Activated T-cell treated with anti-CD3 and anti-CD28 coated beads, Interleukin-2, amount 50 U/mL, for 72 hours (primary cell): ENCODE measurements around the gene ENPP7. TPM values are rescaled to one million over a fixed set of nuclear protein-coding genes. Genes with fewer than 3 reads are reported as not detected.

Experiments used
- ATAC-seq, 2 donors: fragments of 150-1000 bp; cut with Tn5 transposase; replicated peaks in 1 of 2; 2 replicates each; pipeline ENCODE4 v1.10.0; 2021; ENCODE audit warnings: moderate library complexity in 2 of 2, mild to moderate bottlenecking in 1 of 2
- DNase-seq, 2 donors: peaks; one replicate each; pipeline ENCODE4 v3.0.0; 2021 to 2022; ENCODE audit warnings: mixed read lengths in 1 of 2
- H3K27ac Mint-ChIP-seq: one replicate; pipeline ENCODE4 v1.8.0; 2022; ENCODE audit warnings: mild to moderate bottlenecking, moderate library complexity, mixed read lengths
- H3K27me3 Mint-ChIP-seq: one replicate; pipeline ENCODE4 v1.8.0; 2022; ENCODE audit warnings: low read depth, mixed read lengths
- H3K36me3 Mint-ChIP-seq, 2 donors: one replicate each; pipeline ENCODE4 v1.8.0; 2022; ENCODE audit warnings: mixed read lengths in 2 of 2, mild to moderate bottlenecking in 1 of 2; ENCODE audit not compliant: insufficient read depth in 2 of 2
- H3K4me1 Mint-ChIP-seq: one replicate; pipeline ENCODE4 v1.8.0; 2022; ENCODE audit warnings: low read depth, mixed read lengths
- H3K4me3 Mint-ChIP-seq, 2 donors: one replicate each; pipeline ENCODE4 v1.8.0; 2022; ENCODE audit warnings: mild to moderate bottlenecking in 2 of 2, mixed read lengths in 2 of 2, moderate library complexity in 2 of 2
- H3K9me3 Mint-ChIP-seq, 2 donors: one replicate each; pipeline ENCODE4 v1.8.0; 2022; ENCODE audit warnings: mixed read lengths in 2 of 2
- total RNA-seq, 2 donors: library from RNA; stranded (reverse); gene quantifications; one replicate each; pipeline ENCODE4 v1.2.3, GENCODE V29; 2022

ENPP7 gene, protein sequence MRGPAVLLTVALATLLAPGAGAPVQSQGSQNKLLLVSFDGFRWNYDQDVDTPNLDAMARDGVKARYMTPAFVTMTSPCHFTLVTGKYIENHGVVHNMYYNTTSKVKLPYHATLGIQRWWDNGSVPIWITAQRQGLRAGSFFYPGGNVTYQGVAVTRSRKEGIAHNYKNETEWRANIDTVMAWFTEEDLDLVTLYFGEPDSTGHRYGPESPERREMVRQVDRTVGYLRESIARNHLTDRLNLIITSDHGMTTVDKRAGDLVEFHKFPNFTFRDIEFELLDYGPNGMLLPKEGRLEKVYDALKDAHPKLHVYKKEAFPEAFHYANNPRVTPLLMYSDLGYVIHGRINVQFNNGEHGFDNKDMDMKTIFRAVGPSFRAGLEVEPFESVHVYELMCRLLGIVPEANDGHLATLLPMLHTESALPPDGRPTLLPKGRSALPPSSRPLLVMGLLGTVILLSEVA
- total RNA-seq: not detected

- H3K27ac Mint-ChIP-seq: no peak within 1 kb of the TSS
- H3K36me3 Mint-ChIP-seq: no peaks in the 10 kb centered on the region
- ATAC-seq (no peak), DNase-seq (no peak)
- H3K27me3 Mint-ChIP-seq: no peaks in the 10 kb centered on the region
- H3K4me1 Mint-ChIP-seq: peaks cover 14% of the 10 kb centered on the region
- H3K9me3 Mint-ChIP-seq: no peaks in the 10 kb centered on the region
- no peak within 1 kb of the TSS for H3K4me3 Mint-ChIP-seq
Measured at GRCh38 chr17:79730769-79731483, at the start of gene ENPP7. Gene ENPP7, plus strand, starts transcription at chr17:79730943. Its CDS starts 197 bp downstream, at chr17:79731140.

DNA sequence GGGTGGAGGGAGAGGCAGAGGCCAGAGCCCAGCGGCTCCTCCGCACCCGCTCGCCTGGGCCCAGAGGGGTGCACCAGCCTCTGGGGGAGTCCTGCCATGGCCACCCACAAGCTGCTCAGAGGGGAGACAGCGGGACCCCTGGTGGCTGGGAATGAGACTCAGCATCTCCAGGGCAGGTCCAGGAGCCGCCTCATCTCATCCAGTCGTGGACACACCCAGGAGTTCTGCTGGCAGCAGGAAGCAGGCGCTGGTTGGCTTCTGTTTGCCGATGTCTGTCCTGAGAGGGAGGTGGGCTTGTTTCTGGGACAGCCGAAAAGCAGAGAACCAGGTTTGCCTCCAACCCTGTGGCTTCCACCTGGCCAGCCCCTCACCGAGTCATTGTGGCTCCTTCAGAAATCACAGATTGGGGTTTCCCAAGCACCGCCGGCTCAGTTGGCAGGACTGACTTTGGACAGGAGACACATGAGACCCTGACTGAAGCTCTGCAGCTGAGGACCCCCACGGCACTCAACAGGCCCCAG, 49.6 kb upstream of the ENPP7 start:
- no peaks in the 10 kb centered on the region for H3K4me1 Mint-ChIP-seq
- H3K27me3 Mint-ChIP-seq: peaks cover 13% of the 10 kb centered on the region

DNA sequence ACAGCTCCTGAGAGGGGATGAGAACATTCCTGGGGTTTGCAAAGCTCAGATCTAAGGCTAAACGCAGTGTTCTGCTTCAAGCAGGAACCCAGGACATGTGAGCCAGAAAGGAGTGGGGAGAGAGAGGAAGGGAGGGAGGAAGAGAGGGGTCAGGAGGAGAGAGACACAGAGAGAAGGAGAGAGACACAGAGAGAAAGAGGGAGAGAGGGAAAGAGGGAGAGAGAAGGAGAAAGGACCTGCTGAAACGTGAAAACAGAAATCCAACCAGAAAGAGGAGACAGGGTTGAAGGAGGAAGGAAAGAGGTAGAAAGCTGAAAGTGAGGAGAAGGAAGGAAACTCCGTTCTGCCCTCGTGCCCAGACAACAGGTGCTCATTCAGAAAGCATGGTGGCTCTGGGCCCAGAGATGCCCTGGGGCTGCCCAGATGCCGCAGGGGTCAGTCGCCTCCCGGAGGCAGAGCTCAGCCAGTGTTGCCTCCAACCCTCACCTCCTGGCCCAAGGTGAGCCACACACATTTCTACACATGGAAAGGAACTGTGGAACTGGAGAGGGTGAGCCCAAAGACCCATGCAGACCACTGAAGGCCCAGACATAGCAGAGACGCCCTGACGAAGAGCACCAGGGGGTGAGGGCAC, 49.0 kb upstream of the ENPP7 start:
- peaks cover 13% of the 10 kb centered on the region for H3K27me3 Mint-ChIP-seq
- no peak overlapping the region for H3K27ac Mint-ChIP-seq
- H3K4me1 Mint-ChIP-seq: no peaks in the 10 kb centered on the region
- no peaks in the 10 kb centered on the region for H3K9me3 Mint-ChIP-seq
- no peak for DNase-seq
- no peak overlapping the region for H3K4me3 Mint-ChIP-seq
- H3K36me3 Mint-ChIP-seq: no peaks in the 10 kb centered on the region
- ATAC-seq: no peak

More for the DNA sequence above, 49.6 kb upstream of the ENPP7 start:
- Mint-ChIP-seq H3K4me3 (no peak overlapping the region), H3K27ac (no peak overlapping the region), H3K9me3 (no peaks in the 10 kb centered on the region), H3K36me3 (no peaks in the 10 kb centered on the region)
- no peak for DNase-seq
- ATAC-seq: no peak

DNA sequence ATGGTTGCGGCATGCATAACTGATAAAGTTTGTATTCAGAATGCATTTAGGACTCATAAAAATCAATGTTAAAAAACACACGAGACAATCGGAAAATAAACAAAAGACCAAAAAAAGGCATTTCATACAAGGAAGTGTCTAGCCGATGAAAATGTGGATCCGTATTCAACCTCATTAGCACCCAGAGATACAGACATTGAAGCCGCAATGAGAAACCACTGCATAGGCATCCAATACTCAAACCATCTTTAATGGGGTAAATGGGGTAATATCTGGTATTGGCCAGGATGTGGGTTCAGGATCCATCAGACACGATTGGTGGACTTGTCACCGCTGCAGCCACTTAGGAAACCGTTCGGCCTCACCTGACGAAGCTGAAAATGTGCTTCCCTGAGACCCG, 47.4 kb upstream of the ENPP7 start:
- Mint-ChIP-seq H3K27me3 (peaks cover 13% of the 10 kb centered on the region), H3K27ac (no peak overlapping the region)

DNA sequence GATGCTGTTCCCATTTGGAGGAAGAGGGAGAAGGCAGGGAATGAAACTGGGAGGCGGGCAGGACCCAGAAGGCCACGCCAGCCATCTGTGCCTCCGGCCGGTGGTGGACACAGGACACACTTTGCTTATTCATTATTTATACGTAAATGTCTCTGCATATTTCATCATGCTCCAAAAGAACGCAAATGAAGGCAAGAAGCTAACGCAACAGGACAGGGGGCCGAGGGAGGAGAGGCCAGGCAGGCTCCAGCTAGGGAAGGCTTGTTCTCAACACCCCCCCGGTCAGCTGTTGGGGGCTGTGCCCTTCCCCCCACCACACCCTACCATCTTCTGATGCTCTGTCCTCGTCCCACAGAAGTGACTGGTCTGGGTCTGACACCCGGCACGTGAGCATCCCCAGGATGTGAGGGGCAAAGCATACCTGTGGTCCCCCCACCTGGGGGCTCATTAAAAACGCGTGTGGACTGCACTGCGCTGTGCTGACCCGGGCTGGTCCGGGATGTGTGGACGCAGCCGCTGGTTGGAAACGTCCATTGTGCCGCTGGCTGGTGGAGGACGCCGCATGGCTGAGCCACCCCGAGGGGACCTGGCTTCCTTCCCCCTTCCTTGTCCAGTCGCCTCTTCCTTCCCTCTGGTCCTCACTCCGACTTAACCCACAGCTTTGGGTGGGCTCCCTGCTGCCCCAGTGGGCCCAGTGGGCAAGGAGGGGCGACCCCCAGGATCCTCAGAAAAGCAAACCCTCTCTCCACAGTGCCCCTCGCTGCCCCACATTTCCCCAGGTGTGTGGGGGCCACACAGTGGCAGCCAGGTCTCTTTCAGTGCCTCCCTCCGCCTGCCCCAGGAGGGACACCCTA, 46.4 kb upstream of the ENPP7 start:
- Mint-ChIP-seq H3K9me3 (no peaks in the 10 kb centered on the region), H3K4me3 (no peak overlapping the region), H3K4me1 (no peaks in the 10 kb centered on the region), H3K27me3 (peaks cover 13% of the 10 kb centered on the region), H3K27ac (no peak overlapping the region), H3K36me3 (no peaks in the 10 kb centered on the region)
- no peak for DNase-seq
- ATAC-seq: no peak

More for the DNA sequence above, 47.4 kb upstream of the ENPP7 start:
- H3K4me1 Mint-ChIP-seq: no peaks in the 10 kb centered on the region
- H3K36me3 Mint-ChIP-seq: no peaks in the 10 kb centered on the region
- no peaks in the 10 kb centered on the region for H3K9me3 Mint-ChIP-seq
- DNase-seq (no peak), ATAC-seq (no peak)
- no peak overlapping the region for H3K4me3 Mint-ChIP-seq

- no peak overlapping the region for H3K4me3 Mint-ChIP-seq
- no peak overlapping the region for H3K27ac Mint-ChIP-seq
- DNase-seq (no peak), ATAC-seq (no peak)
- no peaks in the 10 kb centered on the region for H3K36me3 Mint-ChIP-seq
- peaks cover 13% of the 10 kb centered on the region for H3K27me3 Mint-ChIP-seq
- H3K9me3 Mint-ChIP-seq: no peaks in the 10 kb centered on the region
- no peaks in the 10 kb centered on the region for H3K4me1 Mint-ChIP-seq
Measured at GRCh38 chr17:79685121-79685520, 45.6 kb upstream of the ENPP7 start.

DNA sequence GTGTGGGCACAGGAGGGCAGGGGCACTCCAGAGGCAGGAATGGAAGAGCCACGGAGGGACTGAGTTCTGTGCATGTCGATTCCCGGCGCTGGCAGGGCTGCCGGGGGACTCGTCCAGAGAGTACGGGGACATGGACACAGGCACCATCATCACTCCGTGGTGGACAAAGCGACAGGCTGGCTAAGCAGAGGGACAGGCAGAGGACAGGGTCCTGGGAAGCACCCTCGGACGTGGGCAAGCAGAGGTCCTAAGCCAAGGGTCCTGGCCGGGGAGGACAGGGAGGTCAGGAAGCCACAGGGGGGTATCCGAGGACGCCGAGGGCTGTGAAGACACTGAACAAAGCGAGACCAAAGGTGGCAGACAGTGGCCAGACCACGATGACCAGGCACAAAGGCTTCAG, 44.3 kb upstream of the ENPP7 start:
- no peak overlapping the region for H3K27ac Mint-ChIP-seq
- H3K36me3 Mint-ChIP-seq: no peaks in the 10 kb centered on the region
- no peaks in the 10 kb centered on the region for H3K9me3 Mint-ChIP-seq
- DNase-seq: no peak
- peaks cover 10% of the 10 kb centered on the region for H3K27me3 Mint-ChIP-seq
- no peak overlapping the region for H3K4me3 Mint-ChIP-seq
- ATAC-seq: no peak
- H3K4me1 Mint-ChIP-seq: no peaks in the 10 kb centered on the region

- Mint-ChIP-seq H3K27me3 (no peaks in the 10 kb centered on the region), H3K27ac (no peak overlapping the region), H3K36me3 (no peaks in the 10 kb centered on the region), H3K4me3 (no peak overlapping the region), H3K9me3 (no peaks in the 10 kb centered on the region), H3K4me1 (no peaks in the 10 kb centered on the region)
- ATAC-seq: no peak
- DNase-seq: no peak
Measured at GRCh38 chr17:79690466-79690865, 40.3 kb upstream of the ENPP7 start.

- Mint-ChIP-seq H3K4me1 (no peaks in the 10 kb centered on the region), H3K27ac (no peak overlapping the region), H3K36me3 (no peaks in the 10 kb centered on the region), H3K9me3 (no peaks in the 10 kb centered on the region), H3K27me3 (peaks cover 6% of the 10 kb centered on the region), H3K4me3 (no peak overlapping the region)
- no peak for DNase-seq
- ATAC-seq: no peak
Measured at GRCh38 chr17:79690988-79691836, 39.5 kb upstream of the ENPP7 start.

DNA sequence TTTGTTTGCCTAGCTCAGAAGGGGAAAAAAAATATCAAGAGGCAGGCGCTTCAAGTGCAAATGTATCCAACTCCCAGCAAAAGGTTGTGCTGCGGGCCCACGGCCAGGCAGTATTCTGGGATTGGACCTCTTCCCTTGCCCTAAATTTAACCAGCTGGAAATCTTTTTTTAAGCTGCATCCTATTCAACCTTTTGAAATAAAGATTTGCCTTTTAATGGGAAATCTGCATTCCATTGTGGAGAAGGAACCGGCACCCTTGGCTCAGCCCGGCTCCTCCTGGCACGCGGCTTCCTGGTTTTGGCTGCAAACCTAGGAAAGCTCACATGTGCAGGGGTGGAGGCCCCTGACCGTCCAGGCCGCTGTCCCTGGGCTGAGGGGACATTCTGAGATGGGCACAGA, 38.8 kb upstream of the ENPP7 start:
- no peak for DNase-seq
- H3K27ac Mint-ChIP-seq: no peak overlapping the region
- ATAC-seq: no peak
- H3K4me1 Mint-ChIP-seq: peaks cover 2% of the 10 kb centered on the region
- no peaks in the 10 kb centered on the region for H3K36me3 Mint-ChIP-seq
- peaks cover 14% of the 10 kb centered on the region for H3K27me3 Mint-ChIP-seq
- no peaks in the 10 kb centered on the region for H3K9me3 Mint-ChIP-seq
- no peak overlapping the region for H3K4me3 Mint-ChIP-seq

DNA sequence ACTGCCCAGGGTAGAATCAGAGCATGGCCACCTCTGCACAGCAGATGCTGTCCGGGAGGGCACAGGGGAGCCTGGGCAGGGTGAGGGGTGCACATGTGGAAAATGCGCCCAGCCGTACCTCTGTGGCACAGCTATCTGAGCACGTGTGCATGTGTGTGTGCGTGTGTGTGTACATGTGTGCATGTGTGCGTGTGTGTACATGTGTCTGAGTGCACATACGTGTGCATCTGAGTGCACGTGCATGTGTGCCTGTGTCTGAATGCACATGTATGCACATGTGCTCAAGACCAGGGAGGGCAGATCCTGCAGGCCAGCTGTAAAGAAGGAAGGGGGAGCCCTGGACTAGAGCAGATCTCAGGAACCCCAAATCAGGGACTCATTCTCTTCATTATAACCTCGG, 37.3 kb upstream of the ENPP7 start:
- ATAC-seq: no peak
- Mint-ChIP-seq H3K4me3 (no peak overlapping the region), H3K27ac (no peak overlapping the region), H3K27me3 (peaks cover 22% of the 10 kb centered on the region), H3K9me3 (no peaks in the 10 kb centered on the region), H3K4me1 (peaks cover 9% of the 10 kb centered on the region), H3K36me3 (no peaks in the 10 kb centered on the region)
- DNase-seq: no peak

- no peak for DNase-seq
- no peaks in the 10 kb centered on the region for H3K9me3 Mint-ChIP-seq
- H3K27me3 Mint-ChIP-seq: peaks cover 22% of the 10 kb centered on the region
- no peak overlapping the region for H3K27ac Mint-ChIP-seq
- H3K4me1 Mint-ChIP-seq: peaks cover 9% of the 10 kb centered on the region
- ATAC-seq: no peak
- no peaks in the 10 kb centered on the region for H3K36me3 Mint-ChIP-seq
- H3K4me3 Mint-ChIP-seq: no peak overlapping the region
Measured at GRCh38 chr17:79695293-79695790, 35.4 kb upstream of the ENPP7 start.
